Measurements from ENCODE around the gene SPDEF.

The SPDEF gene

DNA sequence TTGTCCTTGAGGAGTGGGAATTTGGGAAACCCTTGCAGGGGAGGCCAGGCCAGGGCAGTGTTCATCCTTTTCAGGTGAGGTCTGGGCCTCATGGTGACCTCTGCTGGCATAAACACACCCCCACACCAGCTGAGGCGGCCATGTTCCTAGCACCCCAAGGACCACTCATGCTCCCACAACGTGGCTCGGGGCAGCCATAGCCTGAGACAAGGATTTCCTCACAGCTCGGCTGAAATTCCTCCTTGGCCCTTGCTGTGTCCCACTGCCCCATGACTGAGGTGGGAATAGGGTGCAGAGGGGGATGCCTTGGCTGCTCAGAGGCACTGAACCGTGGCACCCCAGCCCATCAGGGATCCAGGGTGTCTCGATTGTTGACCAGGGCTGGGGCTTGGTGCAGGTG is 27.3 kb upstream of the SPDEF start:
- FAIRE-seq, result no peak

DNA sequence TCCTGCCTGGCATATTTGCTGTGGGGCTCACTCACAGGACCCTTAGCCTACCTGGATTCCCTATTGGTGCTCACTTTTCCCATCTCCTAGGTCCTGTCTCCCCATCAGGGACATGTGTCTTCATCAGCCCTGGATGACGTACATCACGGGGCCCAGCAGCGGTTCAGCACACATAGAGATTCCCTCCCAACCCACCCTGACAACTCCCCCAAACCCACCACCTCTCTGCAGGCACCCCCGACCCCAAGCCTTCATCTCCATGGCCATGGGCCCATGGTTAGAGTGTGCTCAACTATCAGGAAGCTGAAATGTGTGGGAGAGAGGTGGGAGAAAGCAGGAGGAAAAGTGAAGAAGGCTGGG is 25.4 kb upstream of the SPDEF start:
- no peak for FAIRE-seq

- no peak for FAIRE-seq
Measured at GRCh38 chr6:34580707-34581560, 24.8 kb upstream of the SPDEF start.

- no peak for FAIRE-seq
Measured at GRCh38 chr6:34578445-34579262, 22.5 kb upstream of the SPDEF start.

GRCh38 chr6:34576286-34576955 is 20.3 kb upstream of the SPDEF start:
- FAIRE-seq, result no peak

DNA sequence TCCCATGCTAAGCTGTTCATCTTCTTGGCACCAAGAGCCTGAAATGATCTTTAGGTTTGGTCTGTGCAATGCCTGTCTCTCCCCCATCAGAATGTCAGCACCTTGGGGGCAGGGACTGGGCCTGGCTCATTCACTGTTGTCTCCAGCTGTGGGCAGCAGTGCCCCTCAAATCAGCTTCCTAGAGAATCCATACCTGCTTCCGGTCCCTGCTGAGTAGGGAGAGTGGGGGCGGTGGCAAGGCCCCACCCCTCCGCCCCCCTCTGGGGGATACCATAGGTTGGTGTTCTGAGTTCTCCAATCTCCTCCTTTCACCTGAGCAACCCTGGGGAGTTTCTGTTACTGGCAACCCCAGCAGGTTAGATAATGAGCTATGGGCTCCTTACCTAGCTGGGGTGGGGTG is 19.2 kb upstream of the SPDEF start:
- FAIRE-seq, result no peak

DNA sequence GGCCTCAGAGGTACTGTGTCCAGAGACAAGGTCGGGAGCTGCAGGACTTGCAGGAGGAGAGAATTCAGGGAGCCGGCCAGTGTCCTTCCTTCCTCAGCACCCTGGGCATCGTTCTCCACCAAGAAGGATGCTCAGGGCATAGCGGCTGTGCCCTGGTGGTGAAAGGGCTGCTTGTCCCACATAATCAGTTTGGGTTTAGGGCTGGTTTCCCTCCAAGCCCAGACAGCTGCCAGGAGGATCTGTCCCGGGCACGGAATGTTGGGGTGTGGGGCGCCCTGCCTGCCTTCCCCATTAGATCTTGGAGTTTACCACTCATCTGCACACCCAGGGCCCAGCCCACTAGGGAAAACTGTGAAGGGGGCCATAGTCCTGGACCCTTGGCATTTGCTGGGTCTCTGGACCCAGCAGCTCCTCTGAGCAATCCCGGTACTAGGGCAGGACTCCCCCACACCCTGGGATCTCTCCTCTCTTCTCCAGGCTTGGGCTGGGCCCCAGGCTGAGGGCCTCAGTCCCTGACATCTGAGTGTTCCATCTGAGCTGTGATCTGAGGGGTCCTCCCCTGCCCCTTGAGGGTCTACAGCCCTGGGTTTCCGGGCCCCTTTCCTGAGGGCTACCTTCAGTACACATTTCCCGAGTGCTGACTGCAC is 18.6 kb upstream of the SPDEF start:
- FAIRE-seq, result no peak

GRCh38 chr6:34573567-34574183 is 17.5 kb upstream of the SPDEF start:
- FAIRE-seq, result no peak

DNA sequence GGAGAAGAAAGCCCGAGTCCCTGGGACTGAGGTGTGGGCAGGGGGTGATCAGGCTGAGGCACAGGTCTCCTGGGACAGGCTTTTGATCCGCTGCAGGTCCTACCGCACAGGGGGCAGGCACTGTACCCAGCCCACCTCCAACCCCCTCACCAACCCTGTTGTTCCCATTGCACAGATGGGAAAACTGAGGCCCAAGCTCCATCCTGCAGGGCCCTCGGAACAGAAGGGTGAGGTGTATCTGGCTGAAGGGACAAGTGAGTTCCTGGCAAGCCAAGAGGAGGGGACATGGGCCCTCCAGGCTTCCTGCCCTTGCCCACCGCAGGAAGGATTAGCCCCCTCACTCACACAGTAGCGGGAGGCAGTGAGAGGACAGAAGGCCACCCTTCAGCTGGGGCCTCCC is 16.5 kb upstream of the SPDEF start:
- no peak for FAIRE-seq

DNA sequence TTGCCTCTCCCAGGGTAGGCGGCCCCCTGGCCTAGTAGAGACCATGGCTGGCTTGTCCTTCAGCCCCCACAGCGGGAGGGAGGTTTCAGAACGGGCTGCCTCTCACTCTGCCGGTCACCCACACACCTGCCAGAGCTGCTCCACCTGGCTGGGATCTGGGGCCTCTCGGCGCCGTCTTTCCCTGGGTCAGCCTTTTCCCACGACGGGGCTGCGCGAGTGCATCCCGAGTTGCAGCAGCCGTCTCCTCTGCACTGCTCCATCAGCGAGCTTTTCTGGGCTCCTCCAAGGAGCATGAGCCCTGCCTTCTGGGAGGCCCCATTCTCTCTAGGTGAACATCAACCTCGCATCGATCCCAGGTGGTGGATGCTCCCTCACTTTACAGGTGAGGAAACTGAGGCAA is 15.9 kb upstream of the SPDEF start:
- FAIRE-seq, result no peak

- FAIRE-seq, result no peak
Measured at GRCh38 chr6:34571388-34571787, 15.3 kb upstream of the SPDEF start.

DNA sequence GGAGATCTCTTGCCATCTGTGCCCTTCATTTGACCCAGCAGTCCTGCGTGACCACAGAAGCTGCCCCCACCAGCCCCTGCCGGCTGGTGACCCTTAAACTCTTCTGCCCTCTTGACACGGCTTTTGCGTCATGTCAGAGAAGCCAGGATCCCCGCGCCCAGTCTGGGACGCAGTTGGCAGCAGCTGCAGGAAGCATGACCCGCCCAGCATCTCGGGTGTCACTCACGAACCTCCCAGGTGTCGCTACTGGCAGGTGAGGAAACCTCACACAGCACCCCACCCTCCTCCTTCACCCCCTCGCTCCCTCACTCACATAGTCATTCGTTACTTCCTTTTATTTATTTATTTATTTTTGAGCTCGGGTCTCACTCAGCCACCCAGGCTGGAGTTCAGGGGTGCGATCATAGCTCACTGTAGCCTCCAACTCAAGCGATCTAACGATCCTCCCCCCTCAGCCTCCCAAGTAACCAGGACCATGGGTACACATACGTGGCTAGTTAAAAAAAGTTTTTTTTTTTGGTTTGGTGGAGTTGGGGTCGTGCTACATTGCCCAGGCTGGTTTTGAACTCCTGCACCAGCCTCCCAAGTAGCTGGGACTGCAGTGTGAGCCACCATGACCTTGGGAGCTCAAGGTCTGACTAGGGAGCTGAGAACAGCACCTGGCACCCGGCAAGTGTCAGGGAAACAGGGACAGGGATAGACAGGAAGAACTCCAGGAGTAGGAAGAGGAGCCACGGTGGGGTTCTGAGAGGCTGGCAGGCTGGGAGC is 14.1 kb upstream of the SPDEF start:
- no peak for FAIRE-seq

DNA sequence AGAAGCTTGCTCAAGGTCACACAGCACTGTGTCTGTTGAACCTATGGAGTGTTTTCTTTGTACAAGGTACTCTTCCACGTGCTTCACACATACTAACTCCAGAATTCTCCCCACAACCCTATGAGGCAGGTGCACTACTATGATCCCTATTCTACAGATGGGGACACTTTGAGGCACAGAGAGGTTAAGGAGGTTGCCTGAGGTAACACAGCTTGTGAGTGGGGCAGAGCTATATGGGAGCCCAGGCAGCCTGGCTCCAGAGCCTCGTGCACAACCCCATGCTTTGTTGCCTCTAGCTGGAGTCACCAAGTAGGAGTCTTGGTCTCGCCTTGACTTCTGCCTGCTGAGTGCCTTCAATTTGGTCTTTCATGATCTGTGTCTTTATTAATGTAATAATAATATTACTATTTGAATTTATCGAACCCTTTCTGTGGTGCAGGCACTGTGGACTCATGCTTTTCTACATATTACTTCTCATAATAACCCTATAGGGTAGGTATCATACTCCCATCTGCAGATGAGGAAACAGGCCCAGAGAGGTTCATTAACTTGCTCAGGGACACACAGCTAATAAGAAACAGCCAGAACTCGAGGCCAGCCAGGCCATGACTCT is 13.3 kb upstream of the SPDEF start:
- no peak for FAIRE-seq

DNA sequence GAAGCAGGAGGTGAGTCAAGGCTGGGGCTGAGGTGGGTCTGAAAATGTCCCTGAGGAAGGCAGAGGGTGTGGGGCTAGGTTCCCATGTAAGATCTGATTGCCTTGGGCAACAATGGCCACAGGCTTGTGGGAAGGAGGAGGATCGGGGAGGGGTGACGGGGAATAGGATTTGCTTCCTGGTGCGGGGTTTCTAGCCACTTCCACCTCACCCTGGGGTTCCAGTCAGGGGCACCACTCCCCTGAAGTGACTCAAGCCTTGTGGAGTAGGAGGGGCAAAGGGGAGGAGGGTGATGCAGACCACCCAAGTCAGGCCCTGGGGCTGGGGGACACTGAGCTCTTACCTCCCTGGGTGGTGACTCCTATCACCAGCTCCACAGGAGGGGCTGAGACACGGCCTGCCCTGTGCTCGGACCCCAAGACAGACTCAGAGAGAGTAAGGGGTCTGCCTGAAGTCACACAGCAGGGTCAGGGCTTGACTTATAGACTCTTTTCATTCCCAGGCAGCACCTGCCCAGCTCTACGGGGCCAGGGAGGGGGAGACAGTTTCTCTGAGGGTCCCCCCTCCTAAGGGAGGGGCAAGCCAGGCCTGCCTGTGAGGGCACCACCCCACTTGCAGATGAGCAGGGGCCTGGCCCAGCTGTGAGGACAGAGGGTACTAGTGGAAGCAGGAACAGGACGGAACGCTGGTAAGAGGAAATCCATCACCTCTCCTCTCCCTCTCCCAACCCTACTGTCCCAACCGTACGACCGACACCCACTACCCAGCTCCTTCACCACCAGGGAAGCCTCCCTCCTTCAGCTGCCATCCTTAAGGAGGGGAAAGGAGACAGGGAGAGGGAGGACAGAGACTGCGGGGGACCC is 12.4 kb upstream of the SPDEF start:
- no peak for FAIRE-seq

DNA sequence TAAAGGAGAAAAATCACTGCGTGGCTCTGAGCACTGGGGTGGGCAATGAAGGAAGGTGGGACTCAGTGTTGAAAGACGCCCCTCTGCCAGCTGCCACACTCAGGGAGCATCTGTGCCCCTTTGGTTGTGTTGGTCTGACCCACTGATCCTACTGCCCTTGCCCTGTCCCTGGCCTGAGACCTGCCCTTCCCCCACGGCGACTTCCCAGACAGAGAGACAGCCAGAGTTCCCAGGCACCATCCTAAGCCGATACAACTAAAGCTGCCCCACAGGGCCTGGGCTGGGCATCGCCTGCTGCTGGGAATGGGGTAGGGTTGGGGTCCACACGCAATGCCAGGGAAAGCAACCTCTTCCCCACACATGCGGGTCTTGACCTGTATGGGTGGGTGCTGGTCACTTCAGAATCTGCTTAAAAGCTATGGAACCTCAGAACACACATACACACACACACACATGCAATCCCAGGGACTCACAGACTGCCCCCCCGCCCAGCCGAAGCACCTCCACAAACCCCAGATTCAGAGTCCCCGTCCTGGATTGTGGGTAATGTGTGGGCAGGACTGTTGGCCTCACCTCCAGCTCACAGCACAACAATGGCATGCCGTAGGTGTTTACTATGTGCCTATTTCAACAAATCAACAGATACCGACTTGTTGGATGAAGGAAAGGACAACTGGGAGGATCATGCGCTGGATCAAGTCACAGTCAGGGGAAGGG is 10.9 kb upstream of the SPDEF start:
- no peak for FAIRE-seq

DNA sequence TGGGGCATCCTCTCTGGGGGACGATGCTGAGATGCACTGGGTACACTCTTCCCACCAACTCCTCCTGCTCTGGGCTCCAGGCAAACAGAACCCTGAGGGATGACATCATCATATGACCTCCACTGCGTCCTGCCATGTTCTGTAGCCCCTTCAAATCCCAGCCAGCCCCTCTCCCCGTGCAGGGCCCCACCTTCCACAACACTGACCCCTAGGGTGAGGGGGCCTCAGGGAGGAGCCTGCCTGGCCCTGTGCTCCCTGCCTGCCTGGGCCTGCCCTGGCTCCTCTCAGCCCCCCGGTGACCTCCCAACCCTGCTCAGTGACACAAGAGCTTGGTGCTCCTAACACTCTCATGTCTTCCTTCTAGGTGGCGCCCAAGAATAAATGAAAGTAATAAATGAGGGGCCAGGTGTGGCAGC is 9.6 kb upstream of the SPDEF start:
- no peak for FAIRE-seq

DNA sequence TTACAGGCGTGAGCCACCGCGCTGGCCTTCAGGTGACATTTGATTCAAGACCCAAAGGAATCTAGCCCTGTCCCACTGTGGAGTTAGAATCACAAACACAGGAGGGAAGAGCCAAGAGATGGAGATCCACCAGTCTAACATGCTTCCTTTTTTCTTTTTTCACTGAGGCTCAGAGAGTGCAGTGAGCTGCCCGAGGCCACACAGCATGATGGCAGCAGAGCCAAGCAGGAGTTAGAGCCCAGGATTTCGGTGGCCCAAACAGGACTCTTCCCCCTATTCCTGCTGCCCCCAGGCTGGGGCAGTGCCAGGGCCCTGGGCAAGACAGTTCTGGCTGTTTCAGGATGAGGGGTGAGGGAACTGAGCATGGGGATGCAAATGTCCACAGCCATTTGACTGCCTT is 8.1 kb upstream of the SPDEF start:
- FAIRE-seq, result no peak

DNA sequence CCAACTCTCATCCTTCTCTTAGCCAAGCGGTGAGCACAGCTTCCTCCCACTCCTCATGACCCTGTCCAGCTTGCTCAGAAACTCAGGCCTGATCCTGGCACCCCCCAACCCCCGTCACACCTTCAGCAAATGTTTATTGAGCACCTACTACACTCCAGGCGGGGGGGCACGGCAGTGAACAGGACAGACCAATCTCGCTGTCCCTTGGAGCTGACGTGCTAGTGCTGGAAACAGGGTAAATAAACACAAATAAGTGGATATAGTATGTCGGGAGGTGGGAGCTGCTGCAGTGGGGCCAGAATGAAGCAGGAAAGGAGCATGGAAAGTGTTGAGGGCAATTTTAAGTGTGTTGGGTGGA is 7.4 kb upstream of the SPDEF start:
- no peak for FAIRE-seq

DNA sequence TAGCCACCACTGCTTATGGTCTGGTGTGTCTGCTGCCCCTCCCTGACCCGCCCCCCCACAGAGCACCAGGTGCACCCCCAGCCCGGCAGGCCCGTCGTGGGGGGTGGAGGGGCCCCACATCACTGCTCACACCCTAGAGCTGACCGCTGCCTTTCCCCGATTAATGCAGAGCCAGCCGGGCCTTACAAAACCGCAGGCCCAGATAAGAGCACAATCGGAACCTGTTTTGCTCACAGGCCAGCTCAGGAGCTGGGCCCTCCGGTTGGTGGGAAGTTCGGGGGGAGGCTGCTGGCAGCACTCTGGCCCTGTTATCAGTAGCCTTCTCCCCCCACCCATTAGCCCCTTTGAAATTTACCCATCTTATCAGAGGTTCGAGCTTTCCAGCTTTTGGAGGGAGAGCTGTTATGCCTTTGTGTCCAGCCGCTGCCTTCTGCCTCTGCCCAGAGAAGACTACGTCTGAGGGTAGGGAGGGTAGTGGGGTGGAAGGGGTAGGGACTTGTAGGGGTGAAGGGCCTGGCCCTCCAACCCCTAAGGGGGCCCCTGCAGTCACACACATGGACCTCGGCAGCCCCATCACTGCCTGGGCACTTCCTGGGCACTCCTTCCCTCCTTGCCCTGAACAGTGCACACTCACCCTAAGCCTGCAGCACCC is 6.9 kb upstream of the SPDEF start:
- FAIRE-seq, result no peak
